Colonic mucosa (tissue), 4 donors: ENCODE measurements around the gene OST4. TPM values are rescaled to one million over a fixed set of nuclear protein-coding genes. Genes with fewer than 3 reads are reported as not detected.

ENCODE experiments used
- DNase-seq: peaks from one replicate; pipeline ENCODE4 v3.0.0-alpha.2; 2020
- H3K27ac ChIP-seq: fragments of 200-600 bp; one replicate; pipeline ENCODE4 v1.8.0; 2021
- H3K27me3 ChIP-seq: fragments of 200-600 bp; one replicate; pipeline ENCODE4 v1.8.0; 2021
- H3K36me3 ChIP-seq: fragments of 200-600 bp; one replicate; pipeline ENCODE4 v1.8.0; 2021
- H3K4me1 ChIP-seq: fragments of 200-600 bp; one replicate; pipeline ENCODE4 v1.8.0; 2021; ENCODE audit warnings: mild to moderate bottlenecking
- H3K4me3 ChIP-seq: fragments of 200-600 bp; one replicate; pipeline ENCODE4 v1.8.0; 2021
- H3K9ac ChIP-seq, 2 donors: one replicate each; pipeline ENCODE4 v1.7.0; 2013; ENCODE audit warnings: control low read depth in 2 of 2, low read depth in 2 of 2, low read length in 2 of 2
- H3K9me3 ChIP-seq: fragments of 200-600 bp; one replicate; pipeline ENCODE4 v1.8.0; 2021
- intact Hi-C: fragments of 100-400 bp; cut with DNase I; formaldehyde crosslinking; loops from one replicate; pipeline ENCODE4 v1.14.1; 2022
- total RNA-seq, 2 donors: library from RNA; stranded (reverse); fragmentation: NEBNext Ultra II Directional in 1 of 2; extraction: Animal tissue kit (Norgen Biotek cat#: 25700) in 1 of 2; gene quantifications; one replicate each; pipeline ENCODE4 v1.2.1, GENCODE V29; 2021
- TF ChIP-seq, protein P1 (sequence below): fragments of 200-600 bp; IDR thresholded peaks from one replicate; pipeline ENCODE4 v1.8.0; 2022; ENCODE audit warnings: antibody characterized with exemption, mild to moderate bottlenecking
- donor health status: healthy.
- donor health status: DM: no; HTN: no; CAD: no.
- donor health status: DM: no; HTN: no; CAD: no.

The OST4 gene
- total RNA-seq, 2 donors from 2014 or later = 272 to 331 TPM

DNA sequence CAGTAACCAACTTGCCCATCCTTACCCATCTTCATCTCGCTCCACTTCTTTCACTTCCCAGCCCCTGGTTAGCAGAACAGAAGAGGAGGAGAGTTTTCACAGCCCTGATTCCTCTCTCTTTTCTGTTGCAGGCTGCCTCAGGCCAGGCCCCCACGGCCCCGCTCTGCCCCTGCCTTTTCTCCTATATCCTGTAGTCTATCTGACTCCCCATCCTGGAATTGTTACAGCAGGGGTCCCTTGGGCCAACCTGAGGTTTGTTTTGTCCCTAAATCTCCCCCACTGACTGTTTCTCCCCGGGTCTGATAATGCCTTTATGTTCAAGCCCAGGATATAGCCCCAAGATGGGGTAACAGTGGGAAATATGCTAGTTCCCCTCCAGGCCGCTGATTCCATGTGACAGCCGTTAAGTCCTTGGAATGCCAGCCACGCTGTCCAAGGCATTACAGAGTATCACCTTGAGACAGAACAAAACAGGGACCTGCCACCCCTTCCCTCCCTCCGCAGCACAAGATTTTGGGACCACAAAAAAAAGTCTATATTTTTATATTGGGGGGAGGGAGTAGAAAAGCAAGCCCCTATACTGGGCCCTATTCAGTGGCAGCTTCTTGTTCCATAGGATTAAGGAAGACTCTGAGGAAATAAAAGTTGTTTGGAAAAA, 1.4 kb downstream of the OST4 start:
- H3K27ac ChIP-seq = peak overlapping the region; percentile 95
- intact Hi-C loops = no loop called here
- H3K9me3 ChIP-seq = no peaks in the 10 kb centered on the region
- peaks cover 25% of the 10 kb centered on the region for H3K4me1 ChIP-seq
- TF ChIP-seq, protein P1, sequence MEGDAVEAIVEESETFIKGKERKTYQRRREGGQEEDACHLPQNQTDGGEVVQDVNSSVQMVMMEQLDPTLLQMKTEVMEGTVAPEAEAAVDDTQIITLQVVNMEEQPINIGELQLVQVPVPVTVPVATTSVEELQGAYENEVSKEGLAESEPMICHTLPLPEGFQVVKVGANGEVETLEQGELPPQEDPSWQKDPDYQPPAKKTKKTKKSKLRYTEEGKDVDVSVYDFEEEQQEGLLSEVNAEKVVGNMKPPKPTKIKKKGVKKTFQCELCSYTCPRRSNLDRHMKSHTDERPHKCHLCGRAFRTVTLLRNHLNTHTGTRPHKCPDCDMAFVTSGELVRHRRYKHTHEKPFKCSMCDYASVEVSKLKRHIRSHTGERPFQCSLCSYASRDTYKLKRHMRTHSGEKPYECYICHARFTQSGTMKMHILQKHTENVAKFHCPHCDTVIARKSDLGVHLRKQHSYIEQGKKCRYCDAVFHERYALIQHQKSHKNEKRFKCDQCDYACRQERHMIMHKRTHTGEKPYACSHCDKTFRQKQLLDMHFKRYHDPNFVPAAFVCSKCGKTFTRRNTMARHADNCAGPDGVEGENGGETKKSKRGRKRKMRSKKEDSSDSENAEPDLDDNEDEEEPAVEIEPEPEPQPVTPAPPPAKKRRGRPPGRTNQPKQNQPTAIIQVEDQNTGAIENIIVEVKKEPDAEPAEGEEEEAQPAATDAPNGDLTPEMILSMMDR = no peak
- H3K9ac ChIP-seq = peak overlapping the region in 1 of 2 donors; percentile 97
- H3K4me3 ChIP-seq = peak overlapping the region; percentile 77
- DNase-seq = no peak
- peaks cover 4% of the 10 kb centered on the region for H3K36me3 ChIP-seq
- H3K27me3 ChIP-seq = no peaks in the 10 kb centered on the region

DNA sequence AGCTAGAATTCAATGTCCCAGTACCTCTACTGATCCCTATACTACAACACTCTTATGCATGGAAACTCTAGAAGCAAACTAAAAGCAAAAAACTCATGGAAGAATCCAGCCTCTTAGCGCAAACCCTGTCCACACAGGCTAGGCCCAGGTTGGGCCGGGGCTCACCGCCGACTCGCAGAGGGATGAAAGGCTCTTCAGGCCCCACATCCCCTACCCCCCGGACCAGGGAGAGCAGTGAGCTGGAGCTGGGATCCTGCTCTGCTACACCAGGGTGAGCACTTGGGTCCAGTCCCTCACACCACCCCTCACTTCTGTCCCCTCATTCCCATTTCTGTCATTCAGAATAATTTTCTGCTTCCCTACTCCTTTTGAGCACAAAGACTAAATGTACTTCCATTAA, 2.0 kb downstream of the OST4 start:
- Histone ChIP-seq H3K4me1 (peaks cover 19% of the 10 kb centered on the region), H3K9me3 (no peaks in the 10 kb centered on the region), H3K9ac (no peak overlapping the region), H3K27me3 (no peaks in the 10 kb centered on the region), H3K36me3 (peaks cover 4% of the 10 kb centered on the region), H3K4me3 (no peak overlapping the region), H3K27ac (no peak overlapping the region)
- no peak for DNase-seq
- TF ChIP-seq, protein P1 = no peak
- intact Hi-C loops = no loop called here

DNA sequence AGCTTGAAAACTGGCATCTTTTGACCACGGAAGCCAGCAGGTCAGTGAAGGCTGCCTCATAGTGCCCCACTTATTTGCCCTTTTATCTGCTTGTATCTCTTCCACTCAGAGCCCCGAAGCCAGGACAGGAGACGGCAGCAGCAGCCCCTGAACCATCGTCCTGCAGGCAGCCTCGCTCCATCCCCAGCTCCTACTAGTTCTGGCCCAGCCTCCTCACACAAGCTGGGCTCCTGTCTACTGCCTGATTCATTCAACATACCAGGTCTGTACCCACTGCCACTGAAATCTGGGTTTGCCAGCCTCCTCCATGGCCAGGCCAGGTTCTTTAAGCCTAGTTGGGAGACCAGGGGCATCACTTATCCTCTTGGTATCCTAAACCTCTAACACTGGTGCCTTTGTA, 4.1 kb downstream of the OST4 start:
- Histone ChIP-seq H3K27me3 (no peaks in the 10 kb centered on the region), H3K36me3 (peaks cover 4% of the 10 kb centered on the region), H3K4me1 (peaks cover 18% of the 10 kb centered on the region), H3K9me3 (no peaks in the 10 kb centered on the region), H3K4me3 (no peak overlapping the region), H3K27ac (no peak overlapping the region), H3K9ac (no peak overlapping the region)
- TF ChIP-seq, protein P1 = no peak
- DNase-seq = no peak
- intact Hi-C loops = no loop called here

DNA sequence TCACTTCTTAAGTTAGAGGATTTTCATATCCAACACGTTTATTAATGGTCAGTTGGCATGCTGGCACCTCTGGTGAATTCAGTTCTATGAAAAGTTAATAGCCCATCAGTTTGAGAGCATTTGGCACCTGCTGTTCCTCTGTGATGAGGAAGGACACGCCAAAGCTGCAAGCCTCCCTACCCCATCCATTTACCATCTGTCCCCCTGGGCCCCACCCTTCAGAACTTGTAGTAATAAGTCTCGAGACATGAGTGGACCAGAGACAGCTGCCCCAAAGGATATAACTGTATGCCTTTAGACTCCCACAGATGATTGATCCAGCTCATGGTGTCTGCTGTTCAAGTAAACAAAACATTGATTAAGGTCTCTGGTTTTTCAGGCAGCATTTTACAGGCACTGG, 6.3 kb downstream of the OST4 start:
- Histone ChIP-seq H3K4me3 (no peak overlapping the region), H3K27me3 (no peaks in the 10 kb centered on the region), H3K36me3 (peaks cover 4% of the 10 kb centered on the region), H3K9me3 (no peaks in the 10 kb centered on the region), H3K9ac (no peak overlapping the region), H3K4me1 (peaks cover 9% of the 10 kb centered on the region), H3K27ac (no peak overlapping the region)
- no peak for DNase-seq
- TF ChIP-seq, protein P1 = no peak
- intact Hi-C loops = no loop called here

DNA sequence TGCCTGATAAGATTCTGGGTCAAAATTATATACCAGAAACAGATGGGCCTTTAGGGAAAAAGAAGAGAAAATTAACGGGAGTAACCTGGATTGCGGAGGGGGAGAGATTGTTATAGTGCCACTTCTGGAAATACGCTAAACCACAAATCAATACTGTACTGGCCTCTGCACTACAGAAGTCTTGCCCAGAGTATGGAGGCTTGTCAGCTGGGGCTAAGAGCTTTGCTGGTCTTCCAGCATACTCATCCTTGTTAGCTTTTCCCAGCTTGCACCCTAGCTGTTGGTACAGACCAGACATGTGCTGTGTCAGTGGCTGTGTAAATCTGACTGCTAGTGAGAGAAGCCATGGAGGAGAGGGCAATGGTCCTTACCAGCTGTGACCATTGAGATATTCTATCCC, 11.1 kb downstream of the OST4 start:
- H3K4me1 ChIP-seq = no peaks in the 10 kb centered on the region
- no peak overlapping the region for H3K9ac ChIP-seq
- H3K36me3 ChIP-seq = no peaks in the 10 kb centered on the region
- H3K4me3 ChIP-seq = no peak overlapping the region
- no peaks in the 10 kb centered on the region for H3K27me3 ChIP-seq
- H3K27ac ChIP-seq = no peak overlapping the region
- TF ChIP-seq, protein P1 = no peak
- H3K9me3 ChIP-seq = no peaks in the 10 kb centered on the region
- intact Hi-C loops = no loop called here
- DNase-seq = no peak
